Mesendoderm (in vitro differentiated cells): ENCODE measurements around the gene TMEM17. TPM values are rescaled to one million over a fixed set of nuclear protein-coding genes. Genes with fewer than 3 reads are reported as not detected.

Experiments
- DNase-seq: peaks from one replicate; pipeline ENCODE4 v3.0.0; 2013
- H2AK5ac ChIP-seq: 2 replicates; pipeline ENCODE4 v1.6.1; 2013; ENCODE audit warnings: low read length, inconsistent platforms
- H2BK120ac ChIP-seq: 2 replicates; pipeline ENCODE4 v1.6.1; 2013; ENCODE audit warnings: low read depth, mild to moderate bottlenecking, low read length, moderate library complexity, mixed read lengths
- H2BK15ac ChIP-seq: replicated peaks from 2 replicates; pipeline ENCODE4 v1.6.1; 2013; ENCODE audit warnings: low read depth, mild to moderate bottlenecking, moderate library complexity
- H2BK5ac ChIP-seq: 2 replicates; pipeline ENCODE4 v1.6.1; 2013; ENCODE audit warnings: low read length, inconsistent platforms
- H3K18ac ChIP-seq: 2 replicates; pipeline ENCODE4 v1.6.1; 2013; ENCODE audit warnings: mild to moderate bottlenecking, low read length, mixed read lengths
- H3K23ac ChIP-seq: one replicate; pipeline ENCODE4 v1.6.1; 2013; ENCODE audit warnings: low read length
- H3K27ac ChIP-seq: 2 replicates; pipeline ENCODE4 v1.5.1; 2013; ENCODE audit warnings: low read depth, mild to moderate bottlenecking, inconsistent platforms, low read length, moderate library complexity
- H3K27me3 ChIP-seq: 2 replicates; pipeline ENCODE4 v1.6.1; 2013; ENCODE audit warnings: low read length, control low read depth, mild to moderate bottlenecking, inconsistent platforms; ENCODE audit not compliant: insufficient read depth, poor library complexity
- H3K36me3 ChIP-seq: 2 replicates; pipeline ENCODE4 v1.6.1; 2013; ENCODE audit warnings: low read length, inconsistent platforms; ENCODE audit not compliant: control insufficient read depth, insufficient read depth
- H3K4ac ChIP-seq: one replicate; pipeline ENCODE4 v1.6.1; 2013; ENCODE audit warnings: low read depth, mild to moderate bottlenecking, low read length, moderate library complexity
- H3K4me1 ChIP-seq: 2 replicates; pipeline ENCODE4 v1.6.1; 2013; ENCODE audit warnings: low read depth, low read length, inconsistent platforms; ENCODE audit not compliant: control insufficient read depth
- H3K4me2 ChIP-seq: 2 replicates; pipeline ENCODE4 v1.6.1; 2013; ENCODE audit warnings: low read length
- H3K4me3 ChIP-seq: 2 replicates; pipeline ENCODE4 v1.5.1; 2013; ENCODE audit warnings: mild to moderate bottlenecking, low read length
- H3K56ac ChIP-seq: one replicate; pipeline ENCODE4 v1.6.1; 2013; ENCODE audit warnings: low read length
- H3K79me1 ChIP-seq: 2 replicates; pipeline ENCODE4 v1.6.1; 2013; ENCODE audit warnings: low read length, inconsistent platforms
- H3K79me2 ChIP-seq: 2 replicates; pipeline ENCODE4 v1.6.1; 2013; ENCODE audit warnings: mild to moderate bottlenecking, low read length; ENCODE audit not compliant: control insufficient read depth, insufficient read depth
- H3K9ac ChIP-seq: 2 replicates; pipeline ENCODE4 v1.6.1; 2013; ENCODE audit warnings: low read length, inconsistent platforms
- H4K5ac ChIP-seq: one replicate; pipeline ENCODE4 v1.6.1; 2013; ENCODE audit warnings: low read length
- H4K8ac ChIP-seq: one replicate; pipeline ENCODE4 v1.6.1; 2013; ENCODE audit warnings: low read depth, mild to moderate bottlenecking, control low read depth, low read length, moderate library complexity
- WGBS: extraction: QIAGEN DNeasy Blood & Tissue Kit; methylation state at CpG from one replicate; pipeline ENCODE4 v1.1.7; 2013; ENCODE audit warnings: low lambda C conversion rate, missing lambda C conversion rate; ENCODE audit not compliant: insufficient coverage; ENCODE audit errors: extremely low coverage; 5-methylcytosine and 5-hydroxymethylcytosine counted together
- polyA plus RNA-seq, 2 experiments: library from polyadenylated mRNA; stranded (reverse); fragments of 200-250 nt; gene quantifications; one replicate each; pipeline ENCODE4 v1.2.3, GENCODE V29; 2013

The TMEM17 gene
- 1.1 TPM for polyA plus RNA-seq (2013, experiment 1 of 2)
- polyA plus RNA-seq (2013, experiment 2 of 2), result 0.99 TPM

GRCh38 chr2:62505750-62506420 lies at the start of gene TMEM17:
Gene TMEM17, minus strand, starts transcription at chr2:62506195. Its CDS starts 66 bp downstream, at chr2:62506129.
- Histone ChIP-seq H2AK5ac (no peak within 1 kb of the TSS), H3K27ac (no peak within 1 kb of the TSS), H3K4me3 (peak within 1 kb of the TSS; percentile 57), H4K5ac (peak within 1 kb of the TSS; percentile 86), H3K27me3 (no peaks in the 10 kb centered on the region), H4K8ac (no peak within 1 kb of the TSS), H3K79me1 (no peaks in the 10 kb centered on the region), H3K56ac (peak within 1 kb of the TSS; percentile 91), H3K4me1 (peaks cover 2% of the 10 kb centered on the region), H3K4me2 (peak within 1 kb of the TSS; percentile 61), H3K9ac (peak within 1 kb of the TSS; percentile 81), H3K4ac (no peak within 1 kb of the TSS), H2BK120ac (peak within 1 kb of the TSS; percentile 64), H3K18ac (peak within 1 kb of the TSS; percentile 94), H3K79me2 (no peaks in the 10 kb centered on the region), H3K36me3 (no peaks in the 10 kb centered on the region), H2BK5ac (no peak within 1 kb of the TSS), H3K23ac (no peak within 1 kb of the TSS), H2BK15ac (no peak within 1 kb of the TSS)
- WGBS, result no CpG with 5 or more reads among the region's 68 CpGs
- peak; percentile 96 for DNase-seq

- DNase-seq, result no peak
- H3K4me3 ChIP-seq, result no peak overlapping the region
- H3K36me3 ChIP-seq, result no peaks in the 10 kb centered on the region
- no peak overlapping the region for H3K18ac ChIP-seq
- no peak overlapping the region for H3K23ac ChIP-seq
- no peak overlapping the region for H4K5ac ChIP-seq
- H2BK15ac ChIP-seq, result no peak overlapping the region
- H2AK5ac ChIP-seq, result no peak overlapping the region
- H3K4me2 ChIP-seq, result no peak overlapping the region
- H4K8ac ChIP-seq, result no peak overlapping the region
- H2BK120ac ChIP-seq, result no peak overlapping the region
- H3K79me1 ChIP-seq, result no peaks in the 10 kb centered on the region
- H3K27ac ChIP-seq, result no peak overlapping the region
- no peaks in the 10 kb centered on the region for H3K4me1 ChIP-seq
- no peak overlapping the region for H3K56ac ChIP-seq
- H3K9ac ChIP-seq, result no peak overlapping the region
- no peaks in the 10 kb centered on the region for H3K27me3 ChIP-seq
- H2BK5ac ChIP-seq, result no peak overlapping the region
- no peak overlapping the region for H3K4ac ChIP-seq
- H3K79me2 ChIP-seq, result no peaks in the 10 kb centered on the region
These were observed 48.4 kb upstream of the TMEM17 start for GRCh38 chr2:62554440-62554839.

- no peak overlapping the region for H3K56ac ChIP-seq
- H2BK120ac ChIP-seq, result no peak overlapping the region
- no peaks in the 10 kb centered on the region for H3K36me3 ChIP-seq
- H3K79me2 ChIP-seq, result no peaks in the 10 kb centered on the region
- no peak overlapping the region for H3K4ac ChIP-seq
- H3K4me1 ChIP-seq, result no peaks in the 10 kb centered on the region
- H4K8ac ChIP-seq, result no peak overlapping the region
- no peak overlapping the region for H3K27ac ChIP-seq
- H3K4me2 ChIP-seq, result no peak overlapping the region
- no peaks in the 10 kb centered on the region for H3K79me1 ChIP-seq
- no peak for DNase-seq
- H4K5ac ChIP-seq, result no peak overlapping the region
- H3K9ac ChIP-seq, result no peak overlapping the region
- no peak overlapping the region for H2AK5ac ChIP-seq
- H3K27me3 ChIP-seq, result no peaks in the 10 kb centered on the region
- WGBS, result no CpG with 5 or more reads among the region's 2 CpGs
- no peak overlapping the region for H3K4me3 ChIP-seq
- H2BK15ac ChIP-seq, result no peak overlapping the region
- no peak overlapping the region for H3K18ac ChIP-seq
- no peak overlapping the region for H3K23ac ChIP-seq
- no peak overlapping the region for H2BK5ac ChIP-seq
These were observed 44.5 kb upstream of the TMEM17 start for GRCh38 chr2:62550461-62550860.

- no CpG with 5 or more reads among the region's 3 CpGs for WGBS
- no peaks in the 10 kb centered on the region for H3K4me1 ChIP-seq
These were observed 41.9 kb upstream of the TMEM17 start for GRCh38 chr2:62547854-62548253.

GRCh38 chr2:62545261-62545660 lies 39.3 kb upstream of the TMEM17 start:
- no peak overlapping the region for H3K4me3 ChIP-seq
- H2BK5ac ChIP-seq, result no peak overlapping the region
- no peak overlapping the region for H3K9ac ChIP-seq
- no peak overlapping the region for H3K18ac ChIP-seq
- DNase-seq, result no peak
- no peak overlapping the region for H3K27ac ChIP-seq
- H3K23ac ChIP-seq, result no peak overlapping the region
- no peaks in the 10 kb centered on the region for H3K27me3 ChIP-seq
- H3K4me2 ChIP-seq, result no peak overlapping the region
- H3K79me1 ChIP-seq, result no peaks in the 10 kb centered on the region
- no peaks in the 10 kb centered on the region for H3K36me3 ChIP-seq
- H4K8ac ChIP-seq, result no peak overlapping the region
- no peak overlapping the region for H2AK5ac ChIP-seq
- no peak overlapping the region for H4K5ac ChIP-seq
- WGBS, result no CpG with 5 or more reads among the region's 6 CpGs
- no peak overlapping the region for H2BK120ac ChIP-seq
- no peak overlapping the region for H3K4ac ChIP-seq
- H3K79me2 ChIP-seq, result no peaks in the 10 kb centered on the region
- H2BK15ac ChIP-seq, result no peak overlapping the region
- H3K56ac ChIP-seq, result no peak overlapping the region
- H3K4me1 ChIP-seq, result no peaks in the 10 kb centered on the region

More at GRCh38 chr2:62547854-62548253, 41.9 kb upstream of the TMEM17 start:
- Histone ChIP-seq H4K5ac (no peak overlapping the region), H2AK5ac (no peak overlapping the region), H3K79me2 (no peaks in the 10 kb centered on the region), H3K27me3 (no peaks in the 10 kb centered on the region), H3K4ac (no peak overlapping the region), H3K36me3 (no peaks in the 10 kb centered on the region), H4K8ac (no peak overlapping the region), H3K79me1 (no peaks in the 10 kb centered on the region), H2BK15ac (no peak overlapping the region), H3K4me3 (no peak overlapping the region), H3K4me2 (no peak overlapping the region), H3K56ac (no peak overlapping the region), H3K23ac (no peak overlapping the region), H3K27ac (no peak overlapping the region), H2BK120ac (no peak overlapping the region), H2BK5ac (no peak overlapping the region), H3K18ac (no peak overlapping the region), H3K9ac (no peak overlapping the region)
- no peak for DNase-seq
